H9 (cell line): ENCODE measurements around the gene CACNA2D3. TPM values are rescaled to one million over a fixed set of nuclear protein-coding genes. Genes with fewer than 3 reads are reported as not detected.
A peak's percentile ranks its signal among the peaks of the same experiment; 100 is the strongest.

Experiments used
- DNase-seq: peaks from one replicate; pipeline ENCODE4 v3.0.0-alpha.2; 2017
- H2AFZ ChIP-seq: one replicate; pipeline ENCODE4 v1.6.1; 2013; ENCODE audit warnings: mild to moderate bottlenecking, low read length, control low read depth, moderate library complexity
- H2AK5ac ChIP-seq: 2 replicates; pipeline ENCODE4 v1.6.1; 2013; ENCODE audit warnings: low read length, control low read depth, mixed read lengths; ENCODE audit not compliant: insufficient read length
- H2BK120ac ChIP-seq: one replicate; pipeline ENCODE4 v1.6.1; 2013; ENCODE audit warnings: low read depth, mild to moderate bottlenecking, low read length, control low read depth, inconsistent platforms; ENCODE audit not compliant: poor library complexity, severe bottlenecking
- H2BK12ac ChIP-seq: 2 replicates; pipeline ENCODE4 v1.6.1; 2013; ENCODE audit warnings: low read length, control low read depth, mixed read lengths, low read depth; ENCODE audit not compliant: insufficient read length
- H2BK15ac ChIP-seq: 2 replicates; pipeline ENCODE4 v1.6.1; 2013; ENCODE audit warnings: low read depth, low read length, control low read depth
- H2BK20ac ChIP-seq: one replicate; pipeline ENCODE4 v1.6.1; 2013; ENCODE audit warnings: low read depth, mild to moderate bottlenecking, low read length, control low read depth, inconsistent platforms; ENCODE audit not compliant: poor library complexity, severe bottlenecking
- H2BK5ac ChIP-seq: 2 replicates; pipeline ENCODE4 v1.6.1; 2013; ENCODE audit warnings: low read length, control low read depth, mixed read lengths; ENCODE audit not compliant: insufficient read length
- H3K14ac ChIP-seq: 2 replicates; pipeline ENCODE4 v1.6.1; 2013; ENCODE audit warnings: low read length, control low read depth; ENCODE audit not compliant: insufficient read depth
- H3K18ac ChIP-seq: 2 replicates; pipeline ENCODE4 v1.6.1; 2013; ENCODE audit warnings: low read depth, mild to moderate bottlenecking, mixed read lengths, low read length, control low read depth; ENCODE audit not compliant: insufficient read length
- H3K23ac ChIP-seq: 2 replicates; pipeline ENCODE4 v1.6.1; 2013; ENCODE audit warnings: low read length, control low read depth, mixed read lengths, low read depth; ENCODE audit not compliant: insufficient read length
- H3K23me2 ChIP-seq: 2 replicates; pipeline ENCODE4 v1.6.1; 2013; ENCODE audit warnings: low read depth, mild to moderate bottlenecking, mixed read lengths, low read length, control low read depth; ENCODE audit not compliant: insufficient read length, poor library complexity, severe bottlenecking
- H3K27ac ChIP-seq: 2 replicates; pipeline ENCODE4 v1.5.1; 2013; ENCODE audit warnings: low read length, control low read depth, mixed read lengths, low read depth; ENCODE audit not compliant: insufficient read length
- H3K27me3 ChIP-seq: 2 replicates; pipeline ENCODE4 v1.6.1; 2013; ENCODE audit warnings: low read length, control low read depth, inconsistent platforms; ENCODE audit not compliant: insufficient read depth
- H3K4ac ChIP-seq: 2 replicates; pipeline ENCODE4 v1.6.1; 2013; ENCODE audit warnings: low read depth, mild to moderate bottlenecking, control low read depth, inconsistent platforms, low read length, moderate library complexity
- H3K4me1 ChIP-seq: 2 replicates; pipeline ENCODE4 v1.6.1; 2013; ENCODE audit warnings: low read length, control low read depth, inconsistent platforms; ENCODE audit not compliant: insufficient read depth
- H3K4me2 ChIP-seq: 2 replicates; pipeline ENCODE4 v1.6.1; 2013; ENCODE audit warnings: low read length, control low read depth, mixed read lengths; ENCODE audit not compliant: insufficient read length, insufficient read depth
- H3K56ac ChIP-seq: 2 replicates; pipeline ENCODE4 v1.6.1; 2013; ENCODE audit warnings: low read depth, mild to moderate bottlenecking, mixed read lengths, low read length, control low read depth; ENCODE audit not compliant: insufficient read length
- H3K79me1 ChIP-seq: 2 replicates; pipeline ENCODE4 v1.6.1; 2013; ENCODE audit warnings: low read depth, mild to moderate bottlenecking, moderate library complexity, low read length, control low read depth, inconsistent platforms; ENCODE audit not compliant: insufficient read depth, poor library complexity, severe bottlenecking
- H3K79me2 ChIP-seq: 2 replicates; pipeline ENCODE4 v1.6.1; 2013; ENCODE audit warnings: low read length, control low read depth, inconsistent platforms; ENCODE audit not compliant: insufficient read depth
- H3K9ac ChIP-seq: 2 replicates; pipeline ENCODE4 v1.6.1; 2013; ENCODE audit warnings: low read length, control low read depth, mixed read lengths; ENCODE audit not compliant: insufficient read length; ENCODE audit errors: extremely low read depth
- H3K9me3 ChIP-seq: one replicate; pipeline ENCODE4 v1.6.1; 2013; ENCODE audit warnings: low read depth, low read length, inconsistent platforms; ENCODE audit not compliant: control insufficient read depth
- H3T11ph ChIP-seq: one replicate; pipeline ENCODE4 v1.6.1; 2013; ENCODE audit warnings: mild to moderate bottlenecking, low read length, control low read depth, inconsistent platforms
- H4K20me1 ChIP-seq: one replicate; pipeline ENCODE4 v1.6.1; 2013; ENCODE audit not compliant: control insufficient read depth, insufficient read length, insufficient read depth
- H4K5ac ChIP-seq: 2 replicates; pipeline ENCODE4 v1.6.1; 2013; ENCODE audit warnings: low read depth, mild to moderate bottlenecking, mixed read lengths, low read length, control low read depth; ENCODE audit not compliant: insufficient read length
- H4K8ac ChIP-seq: replicated peaks from 2 replicates; pipeline ENCODE4 v1.6.1; 2013; ENCODE audit warnings: low read length, control low read depth, mixed read lengths, low read depth; ENCODE audit not compliant: insufficient read length
- H4K91ac ChIP-seq: 2 replicates; pipeline ENCODE4 v1.6.1; 2013; ENCODE audit warnings: low read depth, mild to moderate bottlenecking, moderate library complexity, mixed read lengths, low read length, control low read depth; ENCODE audit not compliant: insufficient read length
- H3K27ac Mint-ChIP-seq, 3 experiments: 2 replicates in 2 of 3; 3 replicates in 1 of 3; pipeline ENCODE4 v1.8.0; 2020 to 2021; ENCODE audit warnings: mixed read lengths in 3 of 3, mild to moderate bottlenecking in 1 of 3, moderate library complexity in 1 of 3
- H3K27me3 Mint-ChIP-seq: 2 replicates; pipeline ENCODE4 v1.8.0; 2021; ENCODE audit warnings: low read depth, mild to moderate bottlenecking, moderate library complexity, mixed read lengths
- H3K36me3 Mint-ChIP-seq, 3 experiments: 2 replicates in 2 of 3; 3 replicates in 1 of 3; pipeline ENCODE4 v1.8.0; 2020 to 2021; ENCODE audit warnings: low read depth in 3 of 3, mixed read lengths in 3 of 3; ENCODE audit not compliant: insufficient read depth in 1 of 3
- H3K4me1 Mint-ChIP-seq, 2 experiments: 2 replicates each; pipeline ENCODE4 v1.8.0; 2020; ENCODE audit warnings: mixed read lengths in 2 of 2
- H3K4me3 Mint-ChIP-seq, 2 experiments: 2 replicates in 1 of 2; 3 replicates in 1 of 2; pipeline ENCODE4 v1.8.0; 2020 to 2021; ENCODE audit warnings: mild to moderate bottlenecking in 2 of 2, mixed read lengths in 2 of 2, moderate library complexity in 1 of 2
- H3K9me3 Mint-ChIP-seq, 2 experiments: 2 replicates in 1 of 2; 3 replicates in 1 of 2; pipeline ENCODE4 v1.8.0; 2020; ENCODE audit warnings: mild to moderate bottlenecking in 2 of 2, mixed read lengths in 2 of 2, moderate library complexity in 1 of 2
- WGBS: extraction: QIAGEN DNeasy Blood & Tissue Kit; methylation state at CpG from one replicate; pipeline ENCODE4 v1.1.7; 2013; ENCODE audit warnings: missing lambda C conversion rate, low lambda C conversion rate, mixed read lengths; ENCODE audit not compliant: insufficient read length; ENCODE audit errors: extremely low coverage; 5-methylcytosine and 5-hydroxymethylcytosine counted together
- total RNA-seq: library from RNA; stranded (reverse); gene quantifications from 2 replicates; pipeline ENCODE4 v1.2.1, GENCODE V29; 2021
- TF ChIP-seq, protein P1 (sequence below): fragments of 200-600 bp; sonication (generic); conservative IDR thresholded peaks from 3 replicates; pipeline ENCODE4 v1.8.0; 2021; ENCODE audit warnings: antibody characterized with exemption, mild to moderate bottlenecking

Gene CACNA2D3
- total RNA-seq, 1 experiment from 2014 or later, result 3.2 TPM

GRCh38 chr3:54791501-54792156 is 669.3 kb downstream of the CACNA2D3 start:
- no peak overlapping the region for H3K27ac ChIP-seq
- DNase-seq, result no peak
- H4K5ac ChIP-seq, result no peak overlapping the region
- WGBS, result no CpG with 5 or more reads among the region's 2 CpGs
- no peak overlapping the region for H2BK15ac ChIP-seq
- peaks cover 5 to 9% of the 10 kb centered on the region in 2 experiments; a peak in 4 of 5 replicates for H3K9me3 Mint-ChIP-seq
- H3K4me2 ChIP-seq, result no peak overlapping the region
- H3K36me3 Mint-ChIP-seq, result peaks cover 0 to 13% (median 6%) of the 10 kb centered on the region in 3 experiments; a peak in 3 of 7 replicates
- H3K18ac ChIP-seq, result no peak overlapping the region
- no peak overlapping the region for H4K91ac ChIP-seq
- H3K14ac ChIP-seq, result no peak overlapping the region
- no peak overlapping the region for H3K9ac ChIP-seq
- H3K23me2 ChIP-seq, result no peaks in the 10 kb centered on the region
- H3K27me3 Mint-ChIP-seq, result no peaks in the 10 kb centered on the region
- no peaks in the 10 kb centered on the region; the same call in 1 of the 2 replicates for H3K4me1 ChIP-seq
- H2BK12ac ChIP-seq, result no peak overlapping the region
- no peaks in the 10 kb centered on the region for H3K79me2 ChIP-seq
- no peak overlapping the region for H2AK5ac ChIP-seq
- no peaks in the 10 kb centered on the region for H3K27me3 ChIP-seq
- H3K56ac ChIP-seq, result no peak overlapping the region
- H4K8ac ChIP-seq, result no peak overlapping the region
- H3K4ac ChIP-seq, result no peak overlapping the region
- H2BK120ac ChIP-seq, result no peak overlapping the region
- H3K4me3 Mint-ChIP-seq, result no peak overlapping the region
- no peaks in the 10 kb centered on the region for H3K9me3 ChIP-seq
- peaks cover 18 to 21% of the 10 kb centered on the region in 2 experiments for H3K4me1 Mint-ChIP-seq
- TF ChIP-seq, protein P1, sequence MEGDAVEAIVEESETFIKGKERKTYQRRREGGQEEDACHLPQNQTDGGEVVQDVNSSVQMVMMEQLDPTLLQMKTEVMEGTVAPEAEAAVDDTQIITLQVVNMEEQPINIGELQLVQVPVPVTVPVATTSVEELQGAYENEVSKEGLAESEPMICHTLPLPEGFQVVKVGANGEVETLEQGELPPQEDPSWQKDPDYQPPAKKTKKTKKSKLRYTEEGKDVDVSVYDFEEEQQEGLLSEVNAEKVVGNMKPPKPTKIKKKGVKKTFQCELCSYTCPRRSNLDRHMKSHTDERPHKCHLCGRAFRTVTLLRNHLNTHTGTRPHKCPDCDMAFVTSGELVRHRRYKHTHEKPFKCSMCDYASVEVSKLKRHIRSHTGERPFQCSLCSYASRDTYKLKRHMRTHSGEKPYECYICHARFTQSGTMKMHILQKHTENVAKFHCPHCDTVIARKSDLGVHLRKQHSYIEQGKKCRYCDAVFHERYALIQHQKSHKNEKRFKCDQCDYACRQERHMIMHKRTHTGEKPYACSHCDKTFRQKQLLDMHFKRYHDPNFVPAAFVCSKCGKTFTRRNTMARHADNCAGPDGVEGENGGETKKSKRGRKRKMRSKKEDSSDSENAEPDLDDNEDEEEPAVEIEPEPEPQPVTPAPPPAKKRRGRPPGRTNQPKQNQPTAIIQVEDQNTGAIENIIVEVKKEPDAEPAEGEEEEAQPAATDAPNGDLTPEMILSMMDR, result no peak
- no peak overlapping the region for H3K23ac ChIP-seq
- H2AFZ ChIP-seq, result no peak overlapping the region
- no peak overlapping the region for H2BK20ac ChIP-seq
- H4K20me1 ChIP-seq, result no peaks in the 10 kb centered on the region
- no peak overlapping the region for H2BK5ac ChIP-seq
- H3T11ph ChIP-seq, result no peak overlapping the region
- peak overlapping the region in 1 of 3 experiments; percentile 61; a peak in 1 of 7 replicates for H3K27ac Mint-ChIP-seq
- no peaks in the 10 kb centered on the region for H3K79me1 ChIP-seq
